Cardiac muscle cell (in vitro differentiated cells and primary cell): Measurements from ENCODE around the gene AUTS2. TPM values are rescaled to one million over a fixed set of nuclear protein-coding genes. Genes with fewer than 3 reads are reported as not detected.

Experiments
- DNase-seq, 2 donors: peaks; one replicate each; pipeline versions ENCODE4 v3.0.0 to v3.0.0-alpha.2; 2010 to 2017; ENCODE audit warnings: low read depth in 1 of 2, low spot score in 1 of 2
- H3K27ac ChIP-seq: fragments of 200-600 bp; sonication (generic); 2 replicates; pipeline ENCODE4 v1.5.1; 2016
- H3K27me3 ChIP-seq: fragments of 200-600 bp; sonication (generic); 2 replicates; pipeline ENCODE4 v1.6.0; 2016; ENCODE audit warnings: control low read depth
- H3K36me3 ChIP-seq: fragments of 200-600 bp; sonication (generic); 2 replicates; pipeline ENCODE4 v1.5.1; 2016; ENCODE audit warnings: control low read depth
- H3K4me1 ChIP-seq: fragments of 200-600 bp; sonication (generic); 2 replicates; pipeline ENCODE4 v1.8.1; 2017; ENCODE audit warnings: low read depth, mild to moderate bottlenecking, mixed run types
- H3K4me3 ChIP-seq: fragments of 200-600 bp; sonication (generic); 2 replicates; pipeline ENCODE4 v1.5.1; 2016; ENCODE audit warnings: mild to moderate bottlenecking
- H3K9me3 ChIP-seq: fragments of 200-600 bp; sonication (generic); 2 replicates; pipeline ENCODE4 v1.5.1; 2017; ENCODE audit warnings: low read depth, mild to moderate bottlenecking, control low read depth
- CTCF ChIP-seq: IDR thresholded peaks from 2 replicates; pipeline ENCODE4 v1.5.1; 2012; ENCODE audit warnings: low read depth, mild to moderate bottlenecking, low read length
- polyA plus RNA-seq: library from polyadenylated mRNA; unstranded; fragments of >200 nt; fragmentation: Nextera tagmentation; extraction: Ambion mirVana; gene quantifications from 2 replicates; pipeline ENCODE4 v1.2.1, GENCODE V29; 2016
- total RNA-seq: library from RNA; depleted of rRNA; stranded (reverse); fragments of >200 nt; gene quantifications from 2 replicates; pipeline ENCODE4 v1.2.3, GENCODE V29; 2016

Gene AUTS2
- total and polyA plus RNA-seq, 2 experiments from 2014 or later, result 41.0 to 45.5 TPM

DNA sequence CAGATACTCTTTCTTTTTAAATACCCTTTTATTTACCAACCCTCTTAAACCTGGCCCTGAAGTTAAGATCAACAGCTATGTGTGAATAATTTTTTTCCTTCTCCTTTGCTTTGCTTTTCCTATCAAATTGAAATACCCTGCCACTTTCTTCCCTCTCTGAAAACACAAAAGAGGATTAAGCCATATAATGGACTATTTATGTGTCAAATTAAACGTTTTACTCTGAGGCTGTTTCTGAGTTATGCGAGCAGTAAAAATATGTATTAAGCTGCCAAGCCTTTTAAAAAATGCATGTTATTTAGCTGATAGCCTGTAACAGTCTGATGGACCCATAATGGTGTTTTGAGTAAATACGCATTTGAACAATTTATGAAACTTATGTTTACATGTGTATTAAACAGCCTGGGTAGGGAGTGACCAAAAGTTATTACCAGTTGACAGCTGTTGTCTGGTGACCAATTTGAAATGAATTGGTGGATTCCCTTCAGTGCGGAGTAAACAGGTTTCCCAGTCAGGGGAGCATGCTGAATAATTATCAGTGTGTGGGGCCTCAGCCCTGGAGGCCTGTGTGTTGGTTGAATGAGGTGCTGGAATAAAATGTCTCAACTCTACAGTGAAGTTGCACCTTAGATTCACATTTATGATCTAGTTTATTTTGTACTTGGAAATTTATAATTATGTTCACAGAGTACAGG lies 89.6 kb downstream of the AUTS2 start:
- DNase-seq, result no peak
- Histone ChIP-seq H3K9me3 (no peaks in the 10 kb centered on the region), H3K27me3 (no peaks in the 10 kb centered on the region), H3K4me3 (no peak overlapping the region), H3K4me1 (peaks cover 26% of the 10 kb centered on the region), H3K36me3 (no peaks in the 10 kb centered on the region), H3K27ac (no peak overlapping the region)
- no peak for TF ChIP-seq CTCF

GRCh38 chr7:69690329-69690728 lies 92.1 kb downstream of the AUTS2 start:
- H3K9me3 ChIP-seq, result no peaks in the 10 kb centered on the region
- no peak overlapping the region for H3K27ac ChIP-seq
- peaks cover 26% of the 10 kb centered on the region for H3K4me1 ChIP-seq
- H3K36me3 ChIP-seq, result no peaks in the 10 kb centered on the region
- TF ChIP-seq CTCF, result no peak
- H3K27me3 ChIP-seq, result no peaks in the 10 kb centered on the region
- no peak overlapping the region for H3K4me3 ChIP-seq
- DNase-seq, result no peak

DNA sequence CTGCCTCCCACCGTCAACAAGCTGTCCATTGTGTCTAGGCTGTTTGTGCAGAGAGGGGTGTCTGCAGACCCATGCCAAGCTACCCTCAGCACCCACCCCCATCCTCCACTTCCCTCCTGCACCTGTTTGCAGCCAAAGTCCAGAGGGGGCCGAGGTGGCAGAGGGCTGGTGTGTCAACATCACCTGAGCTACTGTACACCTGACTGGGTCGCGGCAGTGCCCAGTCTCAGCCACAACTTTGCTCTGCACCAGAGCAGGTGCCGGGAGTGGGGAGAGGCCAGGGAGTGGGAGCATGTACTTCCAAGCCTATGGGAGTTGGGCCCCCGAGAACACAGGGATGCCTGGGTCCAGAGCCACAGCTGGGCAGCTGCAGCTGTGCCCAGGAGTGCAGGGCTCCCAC lies 93.1 kb downstream of the AUTS2 start:
- no peaks in the 10 kb centered on the region for H3K9me3 ChIP-seq
- no peak for DNase-seq
- peaks cover 22% of the 10 kb centered on the region for H3K4me1 ChIP-seq
- H3K4me3 ChIP-seq, result no peak overlapping the region
- no peak for TF ChIP-seq CTCF
- H3K27ac ChIP-seq, result no peak overlapping the region
- no peaks in the 10 kb centered on the region for H3K27me3 ChIP-seq
- no peaks in the 10 kb centered on the region for H3K36me3 ChIP-seq

DNA sequence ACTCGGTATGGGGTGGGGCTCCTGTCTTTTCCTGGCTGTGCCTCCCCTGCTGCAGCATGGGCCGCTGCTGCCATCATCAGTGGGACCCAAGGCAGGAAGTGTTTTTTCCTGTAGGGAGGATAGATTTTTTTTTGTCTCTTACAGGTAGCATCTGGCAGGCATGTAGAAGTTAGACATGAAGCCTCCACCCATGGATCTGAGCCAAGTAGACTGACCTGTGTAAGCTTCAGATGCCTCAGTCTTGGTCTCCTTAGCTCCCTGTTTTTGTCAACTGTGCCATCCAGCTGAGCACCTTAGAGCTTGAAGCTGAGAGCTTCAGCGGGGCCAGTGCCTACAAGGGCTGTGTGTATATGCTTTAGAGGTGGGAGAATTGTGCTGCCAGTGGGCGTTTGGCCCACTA lies 93.5 kb downstream of the AUTS2 start:
- H3K27ac ChIP-seq, result no peak overlapping the region
- H3K4me1 ChIP-seq, result peaks cover 26% of the 10 kb centered on the region
- no peak overlapping the region for H3K4me3 ChIP-seq
- H3K27me3 ChIP-seq, result no peaks in the 10 kb centered on the region
- H3K36me3 ChIP-seq, result no peaks in the 10 kb centered on the region
- DNase-seq, result no peak
- H3K9me3 ChIP-seq, result no peaks in the 10 kb centered on the region
- no peak for TF ChIP-seq CTCF

DNA sequence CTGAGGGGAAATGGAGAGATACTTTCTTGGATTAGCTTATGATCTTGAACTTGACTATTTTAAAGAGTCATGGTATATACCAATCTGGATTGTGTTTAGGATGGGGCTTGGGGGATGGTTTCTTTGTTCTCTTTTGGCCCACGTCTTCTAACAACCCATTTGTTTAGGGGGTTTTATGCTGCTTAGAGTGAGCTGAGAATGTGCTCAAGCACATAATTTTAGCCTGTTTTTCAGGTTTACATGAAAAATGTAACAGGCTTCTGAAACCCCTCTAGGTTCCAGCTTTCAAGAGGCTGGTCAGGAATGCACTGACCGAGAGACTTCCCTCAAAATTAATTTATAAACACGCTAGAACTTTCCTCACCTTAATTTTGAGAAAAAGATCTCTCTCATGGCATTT lies 94.3 kb downstream of the AUTS2 start:
- no peaks in the 10 kb centered on the region for H3K36me3 ChIP-seq
- no peak for DNase-seq
- no peaks in the 10 kb centered on the region for H3K27me3 ChIP-seq
- no peak for TF ChIP-seq CTCF
- H3K4me3 ChIP-seq, result no peak overlapping the region
- H3K4me1 ChIP-seq, result peaks cover 33% of the 10 kb centered on the region
- no peaks in the 10 kb centered on the region for H3K9me3 ChIP-seq
- H3K27ac ChIP-seq, result no peak overlapping the region
